Testis (tissue), 2 donors: ENCODE measurements around the gene SH3PXD2B.

Source experiments
- POLR2A ChIP-seq: fragments of 450-650 bp; IDR thresholded peaks from one replicate; pipeline ENCODE4 v1.6.1; 2017; ENCODE audit warnings: antibody characterized with exemption, mild to moderate bottlenecking, moderate library complexity
- TF ChIP-seq, protein P1 (sequence below), 3 experiments: fragments of 450-650 bp in 2 of 3; fragments of 200-600 bp in 1 of 3; sonication (generic) in 1 of 3; IDR thresholded peaks; one replicate each; pipeline ENCODE4 v1.5.1; 2016 to 2019; ENCODE audit warnings: antibody characterized with exemption in 3 of 3, mild to moderate bottlenecking in 2 of 3, moderate library complexity in 1 of 3

DNA sequence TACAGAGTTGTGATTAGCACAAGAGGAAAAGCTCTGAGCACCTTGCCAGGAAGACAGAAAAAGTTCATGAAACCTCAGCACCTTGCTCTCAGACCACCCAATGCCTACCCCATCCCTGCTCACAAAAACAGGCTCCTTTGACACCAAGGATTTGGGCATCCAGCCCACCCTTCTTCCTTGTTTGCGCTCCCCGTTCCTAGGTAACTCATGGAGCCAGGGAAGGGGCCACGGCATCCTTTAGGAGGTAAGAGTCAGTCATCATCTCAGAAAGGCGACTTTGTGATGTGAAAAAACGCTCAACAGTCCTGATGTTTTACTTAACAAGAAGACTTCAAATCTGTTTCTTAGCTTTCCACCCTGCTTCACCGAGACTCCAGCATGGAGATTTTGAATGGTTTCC lies 29.5 kb downstream of the SH3PXD2B start:
- TF ChIP-seq, protein P1, sequence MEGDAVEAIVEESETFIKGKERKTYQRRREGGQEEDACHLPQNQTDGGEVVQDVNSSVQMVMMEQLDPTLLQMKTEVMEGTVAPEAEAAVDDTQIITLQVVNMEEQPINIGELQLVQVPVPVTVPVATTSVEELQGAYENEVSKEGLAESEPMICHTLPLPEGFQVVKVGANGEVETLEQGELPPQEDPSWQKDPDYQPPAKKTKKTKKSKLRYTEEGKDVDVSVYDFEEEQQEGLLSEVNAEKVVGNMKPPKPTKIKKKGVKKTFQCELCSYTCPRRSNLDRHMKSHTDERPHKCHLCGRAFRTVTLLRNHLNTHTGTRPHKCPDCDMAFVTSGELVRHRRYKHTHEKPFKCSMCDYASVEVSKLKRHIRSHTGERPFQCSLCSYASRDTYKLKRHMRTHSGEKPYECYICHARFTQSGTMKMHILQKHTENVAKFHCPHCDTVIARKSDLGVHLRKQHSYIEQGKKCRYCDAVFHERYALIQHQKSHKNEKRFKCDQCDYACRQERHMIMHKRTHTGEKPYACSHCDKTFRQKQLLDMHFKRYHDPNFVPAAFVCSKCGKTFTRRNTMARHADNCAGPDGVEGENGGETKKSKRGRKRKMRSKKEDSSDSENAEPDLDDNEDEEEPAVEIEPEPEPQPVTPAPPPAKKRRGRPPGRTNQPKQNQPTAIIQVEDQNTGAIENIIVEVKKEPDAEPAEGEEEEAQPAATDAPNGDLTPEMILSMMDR (IDR thresholded peaks at IDR 0.05), result no peak
- TF ChIP-seq POLR2A, result no peak
